Right renal cortex interstitium (tissue), 3 donors: ENCODE results near the gene SECTM1. TPM values are rescaled to one million over a fixed set of nuclear protein-coding genes. Genes with fewer than 3 reads are reported as not detected.
"Not testable (repeated sequence)": the region's sequence is repeated elsewhere in the genome, so short reads cannot be mapped to it uniquely, and the experiment has no call there.

Experiments
- DNase-seq, 3 donors: peaks; one replicate each; pipeline ENCODE4 v3.0.0-alpha.2; 2013; ENCODE audit warnings: low read depth in 3 of 3, low spot score in 2 of 3
- polyA plus RNA-seq, 3 donors: library from polyadenylated mRNA; unstranded; fragments of 120-200 nt; gene quantifications; one replicate each; pipeline ENCODE4 v1.2.1, GENCODE V29; 2013; ENCODE audit not compliant: insufficient read length in 3 of 3

Gene SECTM1
- polyA plus RNA-seq, 3 donors: 1.2 to 1.7 (median 1.4) TPM

DNA sequence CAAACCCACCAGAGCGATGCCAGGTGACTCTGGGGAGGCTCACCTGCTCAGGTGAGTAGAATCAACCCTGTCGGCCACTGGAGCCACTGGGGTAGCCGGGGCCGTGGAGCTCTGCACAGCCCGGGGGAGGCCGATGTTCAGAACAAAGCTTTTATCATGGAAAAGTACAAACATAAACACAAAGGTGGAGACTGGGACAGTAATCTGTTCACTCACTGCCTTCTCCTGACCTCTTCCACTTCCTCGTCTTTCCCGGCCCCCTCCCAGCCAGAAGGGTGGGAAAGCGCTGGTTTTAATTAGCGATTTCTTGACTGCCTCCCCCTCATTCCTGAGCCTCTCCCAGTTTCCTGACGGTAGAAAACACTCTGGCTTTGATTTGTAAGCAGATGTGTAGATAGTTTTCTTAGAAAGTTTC, 15.7 kb upstream of the SECTM1 start:
- DNase-seq: no peak

DNA sequence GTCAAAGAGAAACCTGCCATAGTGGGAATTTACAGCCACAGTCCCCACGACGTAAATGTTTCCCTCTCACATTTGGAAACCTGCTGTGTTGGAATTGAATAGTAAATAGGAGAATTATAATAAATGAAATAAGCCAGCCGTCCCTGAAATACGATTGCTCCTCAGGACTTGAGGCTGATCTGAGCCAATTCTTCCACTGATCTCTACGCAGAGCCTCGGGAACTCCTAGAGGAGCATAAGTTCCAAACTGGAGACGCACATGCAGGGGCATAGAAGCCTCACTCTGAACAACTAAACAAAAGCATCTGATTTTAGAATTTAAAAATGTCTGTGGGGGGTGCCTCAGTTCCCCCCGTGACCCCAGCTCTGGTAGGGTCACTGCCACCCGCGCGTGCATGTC, 15.3 kb upstream of the SECTM1 start:
- no peak for DNase-seq

DNA sequence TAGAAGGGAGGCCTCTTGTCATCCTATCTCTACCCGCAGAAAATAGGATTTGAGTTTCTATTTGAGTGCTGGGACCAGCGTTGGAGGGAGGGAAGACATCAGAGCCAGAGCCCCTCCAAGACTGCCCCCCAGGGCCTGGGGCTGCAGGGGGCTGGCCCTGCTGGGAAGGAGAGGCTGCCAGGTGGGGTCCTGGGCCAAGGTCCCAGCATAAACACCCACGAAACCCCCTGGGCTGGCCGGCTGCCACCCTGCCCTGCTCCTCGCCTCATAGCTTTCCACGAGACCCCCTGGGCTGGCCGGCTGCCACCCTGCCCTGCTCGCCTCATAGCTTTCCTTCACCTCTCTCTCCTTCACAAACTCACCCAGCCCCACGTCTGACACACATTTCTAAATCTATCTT, 14.9 kb upstream of the SECTM1 start:
- DNase-seq: no peak

DNA sequence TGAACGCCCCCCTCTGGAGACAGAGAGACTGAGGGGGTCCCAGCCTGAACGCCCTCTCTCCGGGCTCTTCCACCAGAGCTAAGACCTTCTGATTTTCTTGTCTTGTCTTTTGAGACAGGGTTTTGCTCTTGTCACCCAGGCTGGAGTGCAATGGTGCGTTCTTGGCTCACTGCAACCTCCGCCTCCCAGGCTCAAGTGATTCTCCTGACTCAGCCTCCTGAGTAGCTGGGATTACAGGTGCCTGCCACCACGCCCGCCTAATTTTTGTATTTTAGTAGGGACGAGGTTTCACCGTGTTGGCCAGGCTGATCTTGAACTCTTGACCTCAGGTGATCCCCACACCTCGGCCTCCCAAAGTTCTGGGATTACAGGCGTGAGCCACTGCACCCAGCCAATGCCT, 14.4 kb upstream of the SECTM1 start:
- not testable (repeated sequence) for DNase-seq

DNA sequence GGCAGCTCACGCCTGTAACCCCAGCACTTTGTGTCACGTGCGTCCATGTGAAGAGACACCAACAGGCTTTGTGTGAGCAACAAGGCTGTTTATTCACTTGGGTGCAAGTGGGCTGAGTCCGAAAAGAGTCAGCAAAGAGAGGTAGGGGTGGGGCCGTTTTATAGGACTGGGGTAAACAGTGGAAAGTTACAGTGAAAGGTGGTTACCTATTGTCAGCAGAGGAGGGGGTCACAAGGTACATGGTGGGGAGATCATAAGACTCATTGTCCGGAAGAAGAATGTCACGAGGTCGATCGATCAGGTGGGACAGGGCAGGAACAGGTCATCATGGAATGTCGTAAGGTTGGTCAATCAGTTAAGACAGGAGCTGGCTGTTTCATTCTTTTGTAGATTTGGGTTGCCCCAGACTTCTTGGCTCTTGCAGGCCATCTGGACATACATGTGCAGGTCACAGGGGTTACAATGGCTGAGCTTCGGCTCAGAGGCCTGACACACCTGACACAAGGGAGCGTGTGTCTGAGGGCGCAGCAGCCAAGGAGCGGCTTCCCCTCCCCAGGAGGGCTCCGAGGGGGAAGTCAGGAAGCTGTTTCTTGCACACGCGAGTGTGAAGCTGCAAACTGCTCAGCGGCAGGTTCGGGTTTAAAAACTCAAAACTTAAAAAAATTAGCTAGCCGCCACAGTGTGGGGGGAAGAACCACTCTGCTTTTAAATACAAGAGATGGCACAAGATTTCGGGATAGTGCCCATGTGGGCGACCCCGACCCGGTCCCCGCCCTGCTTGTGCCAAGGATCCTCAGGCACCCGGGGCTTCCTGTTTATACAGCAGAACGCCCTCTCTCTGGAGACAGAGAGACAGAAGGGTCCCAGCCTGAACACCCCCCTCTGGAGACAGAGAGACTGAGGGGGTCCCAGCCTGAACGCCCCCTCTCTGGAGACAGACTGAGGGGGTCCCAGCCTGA, 13.1 kb upstream of the SECTM1 start:
- DNase-seq: no peak

DNA sequence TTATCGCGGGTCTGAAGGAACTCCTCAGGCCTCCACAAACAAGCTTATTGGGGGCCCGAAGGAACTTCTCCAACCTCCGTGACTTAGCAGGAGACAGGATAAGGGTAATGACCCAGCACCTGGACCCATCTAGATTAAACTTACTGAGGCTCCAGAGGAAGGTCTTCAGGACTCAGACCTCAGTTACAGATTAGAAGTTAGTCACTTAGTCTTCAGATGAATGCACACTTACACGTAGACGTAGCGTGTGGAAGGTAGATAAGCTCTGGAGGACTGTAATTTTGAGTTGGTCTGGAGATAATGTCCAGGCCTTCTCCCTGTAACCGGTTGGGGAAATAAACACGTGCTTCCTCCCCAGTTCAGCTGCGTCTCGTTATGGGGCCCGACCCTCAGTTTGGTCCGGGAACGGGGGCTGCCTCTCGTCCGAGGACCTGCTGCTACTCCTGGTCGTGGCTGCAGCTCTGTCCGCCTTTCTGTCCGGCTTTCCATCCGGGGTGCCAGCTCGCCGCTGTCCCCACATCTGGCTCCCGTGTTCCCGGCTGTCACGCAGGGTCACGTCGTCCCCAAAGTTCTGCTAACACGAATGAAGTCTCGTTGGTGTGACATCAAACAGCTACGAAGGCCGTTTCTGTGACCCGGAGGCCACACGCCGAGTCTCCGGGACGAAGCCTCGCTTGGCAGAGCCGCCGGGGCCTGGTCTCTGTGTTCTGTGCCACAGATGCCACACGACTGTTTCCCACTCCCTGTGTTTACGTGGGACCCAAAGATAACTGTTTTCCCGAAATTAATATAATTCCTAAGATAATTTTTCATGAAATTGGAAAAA, 11.8 kb upstream of the SECTM1 start:
- DNase-seq: no peak

DNA sequence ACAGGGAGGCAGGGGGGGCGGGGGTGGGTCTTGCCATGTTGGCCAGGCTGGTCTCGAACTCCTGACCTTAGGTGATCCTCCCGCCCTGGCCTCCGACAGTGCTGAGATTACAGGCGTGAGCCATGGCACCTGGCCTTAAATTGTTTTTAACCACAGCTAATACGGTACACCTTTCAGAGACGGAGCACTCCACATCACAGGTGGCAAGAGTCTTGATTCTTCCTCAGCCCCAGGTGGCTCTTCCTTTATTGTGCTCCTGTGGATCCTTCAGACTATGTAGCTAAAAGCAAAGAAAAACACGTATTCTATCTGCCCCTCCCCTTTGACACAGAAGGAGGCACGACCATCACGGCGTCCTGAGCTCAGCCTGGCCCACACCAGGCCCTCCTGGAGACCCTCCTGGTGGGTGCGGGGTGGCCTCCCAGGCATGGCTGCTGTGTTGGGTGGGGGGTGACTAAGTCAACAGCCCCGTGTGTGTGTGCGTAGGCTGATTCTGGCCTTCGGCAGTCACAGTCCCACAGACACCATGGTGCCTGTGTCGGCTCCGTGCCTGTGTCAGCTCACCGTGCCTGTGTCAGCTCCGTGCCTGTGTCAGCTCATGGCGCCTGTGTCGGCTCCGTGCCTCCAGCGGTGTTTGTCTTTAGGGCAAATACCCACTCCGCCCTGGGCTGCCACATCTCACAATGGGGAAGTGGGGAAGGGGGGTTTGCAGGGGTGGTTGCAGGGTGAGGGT, 10.8 kb upstream of the SECTM1 start:
- DNase-seq: no peak

DNA sequence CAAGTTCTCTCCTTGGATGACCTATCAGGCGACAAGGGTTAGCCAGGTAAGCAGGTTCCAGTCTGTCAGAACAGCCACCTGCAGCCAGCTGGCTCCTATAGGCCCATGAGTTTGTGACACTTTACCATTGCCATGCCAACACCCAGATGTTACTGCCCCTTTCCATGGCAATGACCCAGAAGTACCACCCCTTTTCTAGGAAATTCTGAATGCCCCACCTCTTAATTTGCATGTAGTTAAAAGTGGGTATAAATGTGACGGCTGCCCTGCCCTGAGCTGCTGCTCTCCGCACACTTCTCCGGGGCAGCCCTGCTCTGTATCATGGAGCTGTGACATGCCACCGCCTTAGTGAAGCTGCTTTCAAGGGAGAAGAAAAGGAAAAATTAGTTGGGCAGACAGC, 10.0 kb upstream of the SECTM1 start:
- no peak for DNase-seq

DNA sequence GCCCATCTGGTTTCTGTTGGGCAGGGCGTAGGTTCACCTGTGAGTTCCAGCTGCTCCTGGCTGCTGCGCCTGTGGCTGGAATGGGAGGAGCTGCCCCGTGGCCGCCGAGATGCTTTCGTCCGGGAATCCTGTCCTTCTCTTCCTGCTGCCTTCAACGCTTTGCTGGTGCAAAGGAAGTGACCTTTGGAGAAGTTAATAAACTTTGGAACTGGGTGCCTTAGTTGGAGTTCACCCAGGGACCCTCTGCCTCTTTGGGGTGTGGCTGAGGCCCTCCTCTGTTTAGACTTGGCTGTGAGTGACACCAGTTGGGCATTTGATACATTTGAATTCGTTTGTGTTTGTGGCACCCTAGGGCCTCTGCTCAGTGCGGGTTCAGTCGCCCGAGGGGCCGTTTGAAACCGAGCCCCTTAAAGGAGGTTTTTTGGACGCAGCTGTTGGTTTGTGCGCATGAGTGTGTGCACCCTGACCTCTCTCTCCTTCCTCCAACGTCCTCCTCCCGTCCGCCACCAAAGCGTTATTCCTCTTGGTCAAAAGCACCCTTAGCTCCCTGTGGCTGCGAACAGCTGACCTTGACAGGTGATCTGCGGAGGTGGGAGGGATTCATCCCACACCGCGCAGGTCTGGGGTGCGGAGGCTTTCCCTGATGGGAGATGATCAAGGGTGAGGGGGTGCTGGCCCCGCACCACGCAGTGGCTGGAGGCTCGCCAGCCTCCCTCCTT, 9.0 kb upstream of the SECTM1 start:
- no peak for DNase-seq

DNA sequence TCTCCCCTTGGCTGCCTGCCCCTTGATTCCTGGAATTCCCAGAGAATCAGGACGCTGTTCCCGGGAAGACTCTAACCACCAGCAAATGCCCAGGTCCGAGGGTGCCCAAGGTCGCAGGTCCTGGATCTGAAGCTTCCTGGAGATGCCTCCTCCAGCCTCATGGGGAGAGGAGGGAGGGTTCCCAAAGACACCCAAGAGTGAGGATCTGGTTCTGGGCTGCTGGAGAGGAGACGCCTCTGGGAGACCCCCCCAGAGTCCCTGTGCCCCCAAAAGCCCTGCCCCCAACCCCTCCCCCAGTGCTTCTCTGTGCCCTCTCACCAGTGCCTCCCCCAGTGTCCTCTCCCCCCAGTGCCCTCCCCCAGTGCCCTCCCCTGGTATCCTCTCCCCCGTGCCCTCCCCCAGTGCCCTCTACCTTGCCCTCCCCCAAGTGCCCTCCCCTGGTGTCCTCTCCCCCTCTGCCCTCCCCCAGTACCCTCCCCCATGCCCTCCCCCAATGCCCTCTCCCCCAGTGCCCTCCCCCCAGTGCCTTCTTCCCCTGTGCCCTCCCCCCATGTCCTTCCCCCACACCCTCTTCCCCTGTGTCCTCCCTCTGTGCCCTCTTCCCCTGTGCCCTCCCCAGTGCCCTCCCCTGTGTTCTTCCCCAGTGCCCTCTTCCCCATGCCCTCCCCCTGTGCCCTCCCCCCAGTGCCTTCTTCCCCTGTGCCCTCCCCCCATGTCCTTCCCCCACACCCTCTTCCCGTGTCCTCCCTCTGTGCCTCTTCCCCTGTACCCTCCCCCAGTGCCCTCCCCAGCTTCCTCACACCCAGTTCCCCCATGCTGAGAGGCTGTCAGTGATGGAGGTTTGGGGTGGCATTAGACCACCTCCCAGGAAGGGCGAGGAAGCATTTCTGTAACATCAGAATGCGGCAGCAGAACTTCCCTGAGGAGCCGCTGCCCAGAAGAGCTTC, 6.3 kb upstream of the SECTM1 start:
- no peak for DNase-seq

DNA sequence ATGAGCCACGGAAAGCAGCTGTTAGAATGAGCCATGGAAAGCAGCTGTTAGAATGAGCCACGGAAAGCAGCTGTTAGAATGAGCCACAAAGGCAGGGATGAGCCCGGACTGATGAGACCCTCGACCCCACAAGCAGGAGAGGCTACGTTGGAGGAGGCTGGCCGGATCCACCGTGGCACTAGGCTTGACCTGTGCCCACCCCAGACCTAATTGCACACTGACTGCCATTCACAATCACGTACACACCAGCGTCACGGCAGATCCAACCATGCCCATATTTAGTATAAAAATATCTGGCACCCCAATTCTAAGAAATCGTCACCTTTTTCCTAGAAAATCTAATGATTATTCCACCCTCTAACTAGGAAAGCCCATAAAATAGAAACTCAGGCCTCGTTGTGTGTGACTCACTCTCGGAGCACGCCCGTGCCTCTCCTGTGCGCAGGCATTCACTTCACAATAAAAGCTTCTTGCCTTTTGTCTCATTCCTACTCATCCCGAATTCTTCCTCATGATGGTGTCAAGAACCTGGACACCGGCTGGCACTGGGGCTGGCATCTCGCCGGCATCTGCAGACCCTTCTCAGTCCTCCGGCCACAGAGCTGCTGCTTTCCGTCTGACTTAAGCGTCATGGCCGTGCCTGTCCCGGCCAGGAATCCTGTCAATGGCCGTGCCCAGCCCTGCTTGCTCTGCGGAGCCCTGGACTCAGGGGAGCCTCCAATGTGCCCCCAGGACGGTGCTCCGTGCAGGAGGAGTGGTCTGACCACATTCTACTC, 5.5 kb upstream of the SECTM1 start:
- no peak for DNase-seq

DNA sequence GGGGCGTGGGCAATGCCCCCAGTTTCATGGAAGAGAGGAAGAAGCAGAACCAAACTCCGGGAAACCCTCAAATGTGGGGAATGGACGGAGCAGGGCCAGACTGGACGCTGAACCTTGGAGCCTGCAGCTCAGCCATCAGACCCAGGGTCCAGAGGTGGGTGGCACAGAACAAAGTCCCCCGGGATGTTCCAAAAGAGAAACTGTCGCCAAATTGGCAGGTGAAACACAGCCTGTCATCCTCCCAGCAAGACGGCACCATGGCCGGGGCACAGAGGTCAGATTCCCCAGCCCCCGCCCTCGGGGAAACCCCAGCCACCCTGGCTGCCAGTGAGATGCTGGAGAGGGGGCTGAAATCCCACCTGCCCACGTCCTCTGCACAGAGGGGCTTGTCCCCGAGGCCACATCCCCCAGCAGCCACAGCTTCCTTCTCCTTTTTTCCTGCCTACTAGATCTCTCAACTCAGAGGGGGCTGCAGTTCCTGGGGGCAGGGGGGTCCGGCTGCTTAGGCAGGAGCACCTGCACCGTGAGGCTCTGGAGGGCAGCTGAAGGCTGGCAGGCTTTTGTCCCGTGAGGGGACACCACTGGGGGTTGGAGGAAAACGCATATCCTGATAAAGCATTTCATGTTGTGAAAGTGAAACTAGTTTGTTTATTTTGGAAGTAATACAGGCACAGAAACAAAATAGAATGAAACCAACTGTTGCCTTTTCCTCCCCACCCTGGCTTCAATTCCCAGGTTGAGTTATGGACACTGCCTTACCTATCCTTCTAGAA, 1.2 kb upstream of the SECTM1 start:
- DNase-seq: no peak

DNA sequence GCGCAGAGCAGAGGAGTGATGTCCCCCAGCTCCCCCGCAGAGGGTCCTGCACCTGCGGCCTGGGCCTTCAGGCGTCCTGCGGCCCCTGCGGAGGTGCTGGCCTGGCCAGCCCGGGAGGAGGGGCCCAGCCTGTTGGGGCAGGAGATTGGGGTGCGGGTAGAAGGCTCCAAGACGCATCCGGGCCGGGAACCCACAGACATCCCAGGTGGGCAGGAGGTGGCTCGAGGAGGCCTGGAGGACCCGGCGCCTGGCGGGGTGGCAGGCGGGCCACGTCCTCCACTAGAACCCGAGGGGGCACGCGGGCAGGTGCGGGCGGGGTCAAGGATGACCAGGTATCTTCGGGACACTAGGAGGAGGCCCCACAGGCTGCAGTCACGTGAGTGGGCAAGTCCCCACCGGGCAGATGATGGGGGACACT, 647 bp upstream of the SECTM1 start:
- no peak for DNase-seq

DNA sequence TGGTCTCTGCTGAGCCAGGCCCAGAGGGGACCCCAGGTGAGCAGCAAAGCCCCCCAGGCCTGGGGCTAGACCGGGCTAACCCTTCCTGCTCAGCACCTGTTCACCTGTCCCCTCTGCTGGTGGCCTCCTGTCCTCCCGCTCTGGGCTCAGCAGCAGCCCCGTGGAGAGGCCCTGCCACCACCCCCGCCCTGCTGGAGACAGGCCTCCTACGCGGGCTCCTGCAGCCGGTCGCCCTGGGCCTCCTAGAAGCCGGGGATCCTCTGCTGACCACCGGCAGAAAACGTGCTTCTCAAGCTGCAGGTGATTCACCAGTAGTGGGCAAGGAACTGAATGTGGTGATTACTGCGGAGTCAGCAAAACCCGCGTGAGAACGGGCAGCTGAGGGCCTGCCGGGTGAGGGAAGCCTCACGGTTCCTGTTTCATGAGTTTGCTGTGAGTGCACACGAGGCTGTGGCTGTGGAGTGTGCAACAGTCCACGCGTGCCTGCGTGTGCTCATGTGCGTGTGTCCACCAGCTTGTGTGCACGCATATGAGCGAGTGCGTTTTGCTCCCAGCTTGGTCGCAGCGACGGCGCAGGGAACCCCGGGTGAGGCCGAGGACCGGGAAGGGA, 792 bp downstream of the SECTM1 start:
- no peak for DNase-seq

DNA sequence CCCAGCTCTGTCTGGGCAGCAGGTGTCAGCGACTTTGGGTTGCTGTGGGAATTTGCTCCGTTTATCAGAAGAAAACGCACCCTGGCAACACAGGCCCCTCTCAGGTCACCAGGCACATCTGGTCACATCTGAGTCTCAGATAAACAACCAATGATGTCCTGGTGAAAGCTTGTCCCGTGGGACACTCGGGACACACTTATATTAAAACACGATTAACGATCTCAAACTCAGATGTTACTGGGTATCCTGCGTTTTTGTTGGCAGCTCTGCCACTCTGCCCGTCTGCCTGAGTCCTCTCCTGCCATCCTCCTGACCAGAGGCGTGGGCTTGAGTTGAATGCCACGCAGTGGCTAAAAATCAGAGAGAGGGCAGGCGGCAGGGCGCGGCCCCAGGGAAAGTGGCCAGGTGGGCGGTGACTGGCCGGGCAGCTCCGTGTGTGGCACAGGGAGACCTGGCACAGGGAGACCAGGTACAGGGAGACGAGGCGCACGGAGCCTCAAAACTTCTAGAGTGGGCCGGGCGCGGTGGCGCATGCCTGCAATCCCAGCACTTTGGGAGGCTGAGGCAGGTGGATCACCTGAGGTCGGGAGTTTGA, 2.1 kb downstream of the SECTM1 start:
- no peak for DNase-seq

DNA sequence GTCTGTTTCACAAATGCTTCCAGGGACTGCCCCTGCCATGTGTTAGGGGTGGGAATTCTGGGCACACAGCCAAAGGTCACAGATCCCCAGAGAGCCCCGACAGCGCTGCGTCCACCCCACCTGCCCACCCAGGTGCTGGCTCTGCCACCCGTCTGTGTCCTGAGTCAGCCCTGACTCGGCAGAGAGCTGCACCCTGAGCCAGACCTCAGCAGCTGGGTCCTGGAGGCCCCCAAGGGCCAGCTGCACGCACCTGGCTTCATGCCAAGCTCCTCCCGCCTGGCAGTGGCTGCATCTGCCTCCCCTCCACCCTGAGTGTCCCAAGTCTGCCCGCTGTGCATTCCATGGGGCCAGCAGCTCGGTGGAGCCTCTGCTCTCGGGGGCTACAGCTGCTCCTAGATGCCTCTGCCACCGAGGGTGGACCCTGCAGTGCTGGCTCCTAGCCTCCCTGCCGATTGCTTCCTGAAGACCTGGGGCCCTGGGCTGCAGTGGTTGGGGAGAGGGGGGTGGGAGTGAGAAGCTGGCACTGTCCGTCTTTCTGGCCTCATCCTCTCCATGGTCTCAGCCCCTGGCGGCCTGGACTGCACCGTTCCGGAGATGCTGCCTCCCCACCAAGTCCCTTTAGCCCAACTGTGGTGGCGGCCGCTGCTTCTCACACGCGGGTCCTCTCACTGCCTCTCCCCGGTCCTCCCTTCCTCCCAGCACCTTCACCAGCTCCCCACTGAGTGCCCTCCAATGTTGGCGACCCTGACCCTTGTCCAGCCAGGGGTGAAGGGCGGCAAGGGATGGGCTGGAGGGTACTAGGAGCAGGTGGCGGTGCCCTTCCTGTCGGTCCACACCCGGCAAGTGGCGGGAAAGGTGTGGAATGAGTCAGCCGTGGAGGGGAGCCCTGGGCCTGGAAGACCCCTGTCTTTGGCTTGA, 3.0 kb downstream of the SECTM1 start:
- DNase-seq: no peak
